Measurements from ENCODE around the gene BTF3.

BTF3 gene

GRCh38 chr5:73525606-73526203 lies 27.5 kb downstream of the BTF3 start:
- DNase-seq: no peak

DNA sequence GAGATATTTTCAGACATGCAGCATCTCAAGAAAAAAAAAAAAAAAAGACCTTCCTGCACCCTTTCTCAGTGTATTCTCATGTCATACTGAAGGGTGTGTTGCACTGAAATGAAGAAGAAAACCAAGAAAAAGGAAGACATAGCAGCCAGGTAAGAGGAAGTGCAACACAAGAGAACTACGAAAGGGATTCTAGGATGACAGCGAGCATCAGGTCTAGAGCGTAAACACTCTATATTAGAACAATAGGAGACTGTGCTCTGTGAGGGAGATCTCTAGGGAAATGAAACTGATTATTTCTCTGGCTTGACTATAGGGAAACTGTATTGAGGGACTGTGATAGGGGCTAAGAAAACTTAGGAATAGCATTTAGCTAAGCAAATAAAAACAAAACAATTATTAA lies 30.0 kb downstream of the BTF3 start:
- no peak for DNase-seq

GRCh38 chr5:73529081-73529480 lies 30.8 kb downstream of the BTF3 start:
- DNase-seq: no peak

GRCh38 chr5:73531356-73531755 lies 33.1 kb downstream of the BTF3 start:
- DNase-seq: no peak

DNA sequence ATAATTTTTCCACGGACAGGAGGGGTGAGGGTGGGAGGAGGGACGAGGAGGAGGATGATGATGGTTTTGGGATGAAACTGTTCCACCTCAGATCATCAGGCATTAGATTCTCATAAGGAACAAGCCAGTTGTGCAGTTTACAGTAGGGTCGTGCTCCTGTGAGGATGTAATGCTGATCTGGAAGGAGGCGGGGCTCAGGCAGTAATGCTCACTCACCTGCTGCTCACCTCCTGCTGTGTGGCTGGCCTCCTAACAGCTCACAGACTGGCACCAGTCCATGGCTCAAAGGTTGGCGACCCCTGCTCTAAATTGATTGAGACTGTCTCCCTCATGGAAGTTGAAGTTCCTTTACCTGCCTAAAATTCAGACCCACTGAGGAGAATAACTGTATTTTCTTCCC lies 34.0 kb downstream of the BTF3 start:
- DNase-seq: no peak

DNA sequence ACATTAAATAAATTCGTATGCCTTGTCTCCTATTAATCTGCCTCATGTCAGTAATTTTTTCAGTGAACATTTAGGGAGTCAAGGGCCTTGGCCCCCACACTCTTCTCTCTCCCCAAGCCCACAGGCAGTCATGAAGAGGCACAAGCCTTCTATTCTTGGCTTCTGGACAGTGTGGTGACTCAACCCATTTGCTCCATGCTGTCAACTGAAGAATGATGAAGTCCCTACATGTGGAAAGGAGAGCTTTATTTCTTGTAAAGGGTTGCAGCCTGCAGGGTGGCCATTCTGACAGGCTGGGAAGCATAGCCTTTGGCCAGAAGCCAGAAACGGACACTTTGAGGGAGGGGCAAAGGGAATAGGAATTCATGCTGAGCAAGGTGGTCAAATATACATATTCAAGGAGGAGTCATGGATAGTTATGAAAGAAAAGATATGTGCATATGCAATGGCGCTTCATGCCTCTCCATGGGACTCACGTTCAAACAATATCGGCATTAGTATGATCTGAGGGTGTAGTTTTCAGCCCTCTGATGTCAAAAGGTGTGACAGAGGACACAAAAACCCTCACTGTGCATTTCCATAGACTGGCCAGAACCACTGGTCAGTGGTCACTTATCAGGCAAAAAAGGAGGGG lies 35.9 kb downstream of the BTF3 start:
- DNase-seq: no peak

DNA sequence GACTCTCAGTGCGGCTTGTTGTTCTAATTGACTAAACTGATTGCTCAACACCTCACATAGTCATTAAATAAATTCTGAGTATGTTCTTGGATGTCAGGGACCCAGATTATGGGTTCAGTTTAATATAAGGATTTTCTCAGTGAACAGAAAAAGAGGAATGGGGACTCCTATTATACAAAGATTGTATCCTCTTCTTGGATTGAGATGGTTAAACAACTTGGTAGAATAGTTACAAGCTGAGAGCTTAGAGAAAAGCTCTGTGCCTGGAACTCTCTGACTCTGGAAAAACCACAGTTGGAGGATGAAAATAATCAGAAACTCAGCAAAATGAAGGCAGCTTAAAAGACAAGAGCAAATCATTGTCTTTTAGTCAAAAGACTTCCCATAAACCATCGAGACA lies 36.7 kb downstream of the BTF3 start:
- no peak for DNase-seq

DNA sequence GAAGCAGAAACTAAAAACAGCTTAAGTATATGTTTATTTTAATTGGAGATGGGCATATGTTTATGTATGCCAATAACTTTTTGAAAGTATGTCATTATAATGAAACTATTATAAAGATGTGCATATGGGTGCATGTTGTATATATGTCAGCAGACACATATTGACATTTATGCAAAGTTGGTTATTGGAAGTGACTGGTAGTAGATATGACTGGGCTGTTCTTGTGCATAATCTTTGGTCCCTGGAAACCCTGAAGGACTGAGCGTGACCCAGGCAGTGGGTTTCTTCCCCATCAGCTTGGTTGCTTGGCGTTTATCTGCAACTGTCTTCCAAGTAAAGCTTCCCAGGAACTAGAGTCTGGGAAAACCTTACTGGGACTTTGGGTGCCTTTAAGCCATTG lies 41.5 kb downstream of the BTF3 start:
- no peak for DNase-seq

DNA sequence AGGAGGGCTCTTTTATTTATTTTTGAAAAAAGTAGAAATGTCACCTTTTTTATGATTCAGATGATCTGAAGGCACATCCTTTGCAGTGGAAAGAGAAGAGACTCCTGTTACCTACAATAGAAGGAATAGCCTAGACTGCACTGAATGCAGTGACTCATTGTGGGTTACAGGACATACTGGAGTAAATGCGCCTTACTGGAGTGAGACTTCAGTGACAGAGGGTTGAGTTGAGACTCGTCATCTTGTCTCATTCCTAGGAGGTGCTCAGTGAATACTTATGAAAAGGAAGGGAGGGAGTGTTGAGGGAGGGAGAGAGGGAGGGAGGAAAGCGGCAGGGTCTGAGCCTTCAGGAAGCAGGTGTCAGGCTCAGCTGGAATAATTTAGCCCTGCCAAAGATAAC lies 42.0 kb downstream of the BTF3 start:
- no peak for DNase-seq

DNA sequence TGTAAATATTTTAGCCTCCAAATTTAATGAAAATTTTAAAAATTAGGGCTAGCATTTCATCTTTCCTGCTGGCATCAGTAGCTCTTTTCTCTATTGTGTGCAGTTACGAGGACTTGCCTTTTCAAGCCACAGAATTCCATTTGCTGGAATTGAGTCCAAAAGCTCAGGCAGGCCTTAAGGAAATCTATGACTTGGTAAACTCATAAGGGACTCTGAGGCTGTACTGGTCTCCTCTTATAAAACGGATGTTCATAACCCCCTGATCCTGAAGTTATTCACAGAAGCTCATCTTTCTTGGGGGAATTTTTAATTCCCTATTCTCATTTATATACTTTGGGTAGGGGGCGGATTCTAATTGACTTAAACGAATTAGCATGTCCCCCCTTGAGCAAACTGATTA lies 43.8 kb downstream of the BTF3 start:
- no peak for DNase-seq

- no peak for DNase-seq
These were observed 46.5 kb downstream of the BTF3 start for GRCh38 chr5:73544429-73545402.

- no peak for DNase-seq
These were observed 47.1 kb downstream of the BTF3 start for GRCh38 chr5:73545403-73545779.

DNA sequence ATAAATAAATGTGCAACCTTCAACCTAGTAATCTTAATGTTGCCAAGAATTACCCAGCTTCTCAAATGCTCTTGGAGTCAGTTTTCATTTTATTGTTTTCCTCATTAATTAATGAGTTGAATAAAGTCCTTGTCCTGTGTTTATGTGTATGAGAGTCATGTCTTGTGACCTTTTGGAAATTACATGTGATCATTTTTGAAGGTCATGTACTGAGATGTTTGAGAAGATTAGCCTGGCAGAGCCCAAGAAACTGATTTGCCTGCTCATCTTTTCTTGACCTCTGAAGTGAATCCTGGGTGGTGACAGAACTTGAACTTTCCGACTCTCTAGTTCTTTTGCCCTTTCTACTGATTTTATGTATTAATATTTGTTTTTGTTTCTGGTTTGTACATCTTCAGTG lies 51.8 kb downstream of the BTF3 start:
- DNase-seq: no peak

GRCh38 chr5:73552642-73553041 lies 54.4 kb downstream of the BTF3 start:
- DNase-seq: no peak

All from GDM1 (cell line).